ENCODE measurements around the gene CTBP2.

DNA sequence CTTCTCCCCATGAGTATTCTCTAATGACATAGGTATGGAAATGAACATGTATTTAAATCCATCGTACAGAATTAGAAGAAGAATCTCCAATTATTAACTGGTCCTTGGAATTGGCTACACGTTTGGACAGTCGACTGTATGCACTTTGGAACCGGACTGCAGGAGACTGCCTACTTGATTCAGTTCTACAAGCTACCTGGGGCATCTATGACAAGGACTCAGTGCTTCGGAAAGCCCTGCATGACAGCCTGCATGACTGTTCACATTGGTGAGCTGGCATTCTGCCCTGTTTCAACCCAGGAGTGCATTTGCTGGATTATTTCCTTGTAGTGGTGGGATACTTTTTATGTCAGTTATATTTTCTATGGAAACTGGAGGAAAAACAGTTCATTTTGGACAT, 186.2 kb downstream of the CTBP2 start:
- TF ChIP-seq, protein P1, sequence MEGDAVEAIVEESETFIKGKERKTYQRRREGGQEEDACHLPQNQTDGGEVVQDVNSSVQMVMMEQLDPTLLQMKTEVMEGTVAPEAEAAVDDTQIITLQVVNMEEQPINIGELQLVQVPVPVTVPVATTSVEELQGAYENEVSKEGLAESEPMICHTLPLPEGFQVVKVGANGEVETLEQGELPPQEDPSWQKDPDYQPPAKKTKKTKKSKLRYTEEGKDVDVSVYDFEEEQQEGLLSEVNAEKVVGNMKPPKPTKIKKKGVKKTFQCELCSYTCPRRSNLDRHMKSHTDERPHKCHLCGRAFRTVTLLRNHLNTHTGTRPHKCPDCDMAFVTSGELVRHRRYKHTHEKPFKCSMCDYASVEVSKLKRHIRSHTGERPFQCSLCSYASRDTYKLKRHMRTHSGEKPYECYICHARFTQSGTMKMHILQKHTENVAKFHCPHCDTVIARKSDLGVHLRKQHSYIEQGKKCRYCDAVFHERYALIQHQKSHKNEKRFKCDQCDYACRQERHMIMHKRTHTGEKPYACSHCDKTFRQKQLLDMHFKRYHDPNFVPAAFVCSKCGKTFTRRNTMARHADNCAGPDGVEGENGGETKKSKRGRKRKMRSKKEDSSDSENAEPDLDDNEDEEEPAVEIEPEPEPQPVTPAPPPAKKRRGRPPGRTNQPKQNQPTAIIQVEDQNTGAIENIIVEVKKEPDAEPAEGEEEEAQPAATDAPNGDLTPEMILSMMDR (conservative IDR thresholded peaks at IDR 0.05; ENCODE audit: low read depth, low read length), result no peak
- TF ChIP-seq EZH2 (IDR thresholded peaks at IDR 0.05; ENCODE audit: borderline replicate concordance, low read depth, low read length, poor library complexity, severe bottlenecking), result no peak
